GM18858 (cell line): ENCODE results near the gene OAS3.
"Not testable (repeated sequence)": the region's sequence is repeated elsewhere in the genome, so short reads cannot be mapped to it uniquely, and the experiment has no call there.

Experiments used
- ATAC-seq: cut with Tn5 transposase; IDR thresholded peaks from one replicate; pipeline ENCODE4 v1.9.1; 2021; ENCODE audit not compliant: unreplicated experiment

OAS3 gene

GRCh38 chr12:112979041-112979680 is 40.9 kb downstream of the OAS3 start:
- ATAC-seq: no peak

- no peak for ATAC-seq
These were observed 42.4 kb downstream of the OAS3 start for GRCh38 chr12:112980491-112981158.

GRCh38 chr12:112985642-112986290 is 47.5 kb downstream of the OAS3 start:
- no peak for ATAC-seq

GRCh38 chr12:112986291-112986800 is 48.1 kb downstream of the OAS3 start:
- ATAC-seq: no peak

GRCh38 chr12:112987561-112987960 is 49.3 kb downstream of the OAS3 start:
- ATAC-seq: no peak

- ATAC-seq: no peak
These were observed 50.0 kb downstream of the OAS3 start for GRCh38 chr12:112988224-112988623.

GRCh38 chr12:112988823-112989385 is 50.6 kb downstream of the OAS3 start:
- ATAC-seq: not testable (repeated sequence)

GRCh38 chr12:112989806-112990205 is 51.5 kb downstream of the OAS3 start:
- ATAC-seq: no peak

GRCh38 chr12:112992541-112993398 is 54.5 kb downstream of the OAS3 start:
- ATAC-seq: no peak

- ATAC-seq: no peak
These were observed 56.7 kb downstream of the OAS3 start for GRCh38 chr12:112995008-112995407.

- no peak for ATAC-seq
These were observed 58.2 kb downstream of the OAS3 start for GRCh38 chr12:112996501-112996900.

- no peak for ATAC-seq
These were observed 59.2 kb downstream of the OAS3 start for GRCh38 chr12:112997506-112997905.

GRCh38 chr12:112998987-112999767 is 60.9 kb downstream of the OAS3 start:
- peak; percentile 64 for ATAC-seq

- ATAC-seq: no peak
These were observed 62.2 kb downstream of the OAS3 start for GRCh38 chr12:113000433-113000832.

- ATAC-seq: no peak
These were observed 63.9 kb downstream of the OAS3 start for GRCh38 chr12:113002155-113002554.

GRCh38 chr12:113002676-113003075 is 64.4 kb downstream of the OAS3 start:
- no peak for ATAC-seq

- ATAC-seq: no peak
These were observed 65.4 kb downstream of the OAS3 start for GRCh38 chr12:113003636-113004035.

GRCh38 chr12:113005762-113006161 is 67.5 kb downstream of the OAS3 start:
- ATAC-seq: no peak

- ATAC-seq: no peak
These were observed 67.9 kb downstream of the OAS3 start for GRCh38 chr12:113006206-113006605.

- no peak for ATAC-seq
These were observed 68.4 kb downstream of the OAS3 start for GRCh38 chr12:113006641-113007040.
